Activated gamma-delta T cell treated with anti-CD3 and anti-CD28 coated beads, Interleukin-2, amount 50 U/mL, for 16 hours (primary cell): ENCODE data around the gene PIGU.

ENCODE experiments used
- DNase-seq: peaks from one replicate; pipeline ENCODE4 v3.0.0-alpha.2; 2020; ENCODE audit warnings: low read depth

Gene PIGU

GRCh38 chr20:34512266-34512954 lies 164.5 kb downstream of the PIGU start:
- DNase-seq: no peak

- DNase-seq: no peak
Observed at GRCh38 chr20:34511891-34512265, 165.0 kb downstream of the PIGU start.

GRCh38 chr20:34510575-34510974 lies 166.3 kb downstream of the PIGU start:
- DNase-seq: no peak
